ENCODE data around the gene TEX48.

The TEX48 gene

GRCh38 chr9:114619191-114619761, 62.7 kb downstream of the TEX48 start:
- ATAC-seq (replicated peaks) (no peak), DNase-seq (no peak)
- Mint-ChIP-seq H3K27me3 (no peaks in the 10 kb centered on the region), H3K27ac (no peak overlapping the region), H3K4me3 (no peak overlapping the region), H3K36me3 (ENCODE audit: insufficient read depth) (peaks cover 11% of the 10 kb centered on the region), H3K4me1 (ENCODE audit: low read depth in 2 of 2) (peaks cover 5 to 21% of the 10 kb centered on the region in 2 donors), H3K9me3 (no peaks in the 10 kb centered on the region)

- H3K27me3 Mint-ChIP-seq = no peaks in the 10 kb centered on the region
- peaks cover 11% of the 10 kb centered on the region for H3K36me3 Mint-ChIP-seq (ENCODE audit: insufficient read depth)
- H3K9me3 Mint-ChIP-seq = no peaks in the 10 kb centered on the region
- H3K4me3 Mint-ChIP-seq = no peak overlapping the region
- H3K4me1 Mint-ChIP-seq (ENCODE audit: low read depth in 2 of 2) = peaks cover 20 to 37% of the 10 kb centered on the region in 2 donors
- ATAC-seq (replicated peaks) (peak; percentile 43), DNase-seq (no peak)
- peak overlapping the region in 1 of 2 donors; percentile 74 for H3K27ac Mint-ChIP-seq
Observed at GRCh38 chr9:114616684-114617520, 65.1 kb downstream of the TEX48 start.
